Measurements from ENCODE around the gene CDH16. TPM values are rescaled to one million over a fixed set of nuclear protein-coding genes. Genes with fewer than 3 reads are reported as not detected.

CDH16 gene
- total and polyA plus RNA-seq, 2 of the 13 experiments (the other 11 are each of a cell fraction or from before 2014, with no cell fraction given), result 2.7 to 3.9 TPM

DNA sequence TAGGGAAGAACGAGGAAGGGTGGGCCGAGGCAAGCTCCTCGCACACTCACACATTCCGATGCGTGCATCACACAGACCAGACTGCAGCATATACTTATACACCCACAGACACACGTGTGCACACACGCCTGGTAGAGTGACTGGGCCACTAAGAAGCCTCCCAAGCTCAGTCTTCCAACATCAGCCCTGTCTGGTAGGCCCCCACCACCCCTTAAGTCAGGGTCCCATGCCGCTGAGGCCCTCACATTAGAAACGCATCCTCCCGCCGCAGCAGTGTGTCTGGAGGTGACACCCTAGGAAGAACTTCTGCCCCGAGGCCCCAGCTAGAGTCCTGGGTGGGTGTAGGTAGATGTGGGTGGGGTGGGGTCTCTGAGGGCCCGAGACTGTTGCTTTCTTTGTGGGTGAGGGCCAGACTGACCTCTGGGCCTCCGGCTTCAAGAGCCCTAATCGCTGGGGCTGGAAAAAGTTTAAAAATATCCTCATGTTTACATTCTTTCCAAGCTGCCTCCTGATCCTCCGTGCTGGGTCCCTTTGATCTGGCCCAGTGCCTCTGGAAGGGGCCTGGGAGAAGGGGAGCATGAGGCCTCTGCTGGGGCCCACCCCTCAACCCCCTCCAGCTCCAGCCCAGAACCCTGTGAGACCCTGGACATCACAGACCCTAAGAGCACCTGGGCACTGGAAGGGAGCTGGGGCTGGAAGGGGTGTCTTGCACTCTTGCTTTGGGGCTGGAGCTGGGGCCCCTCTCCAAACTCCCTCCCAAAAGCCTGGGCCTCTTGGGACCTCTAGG lies 13.6 kb downstream of the CDH16 start (continued):
- peak; percentile 73; the same call in 1 of the 2 replicates for TF ChIP-seq TCF7L2 (IDR thresholded peaks at IDR 0.05; ENCODE audit: low read depth, low read length)
- TF ChIP-seq IKZF5 (CRISPR knock-in tag; IDR thresholded peaks at IDR 0.05), result peak; percentile 52; the same call in 1 of the 2 replicates
- TF ChIP-seq ZNF326 (CRISPR knock-in tag; IDR thresholded peaks at IDR 0.05; ENCODE audit: borderline replicate concordance), result no peak
- TF ChIP-seq SP2 (CRISPR knock-in tag; IDR thresholded peaks at IDR 0.05), result peak; percentile 10; the same call in 1 of the 2 replicates
- no peak for TF ChIP-seq ATAD3A (CRISPR knock-in tag; IDR thresholded peaks at IDR 0.05)
- TF ChIP-seq ZNF746 (CRISPR knock-in tag; IDR thresholded peaks at IDR 0.05), result peak; percentile 95
- TF ChIP-seq CAMTA2 (CRISPR knock-in tag; IDR thresholded peaks at IDR 0.05; ENCODE audit: borderline replicate concordance), result no peak
- no peak for TF ChIP-seq ZSCAN21 (CRISPR knock-in tag; IDR thresholded peaks at IDR 0.05; ENCODE audit: borderline replicate concordance)
- peak; percentile 77; the same call in 1 of the 2 replicates for TF ChIP-seq ZBTB25 (CRISPR knock-in tag; IDR thresholded peaks at IDR 0.05)
- TF ChIP-seq ZNF441 (CRISPR knock-in tag; IDR thresholded peaks at IDR 0.05; ENCODE audit: borderline replicate concordance), result peak; percentile 55; the same call in 1 of the 2 replicates
- TF ChIP-seq NFE2L2 (IDR thresholded peaks at IDR 0.05; ENCODE audit: low read length), result no peak
- TF ChIP-seq ZNF557 (CRISPR knock-in tag; IDR thresholded peaks at IDR 0.05), result 0 out of 2 replicates have a peak, but pooled peaks have one; percentile 63
- TF ChIP-seq IRF2 (CRISPR knock-in tag; IDR thresholded peaks at IDR 0.05), result peak; percentile 59; the same call in 1 of the 2 replicates
- TF ChIP-seq ZBTB4 (CRISPR knock-in tag; IDR thresholded peaks at IDR 0.05; ENCODE audit: borderline replicate concordance), result no peak; the same call in 1 of the 2 replicates
- no peak for TF ChIP-seq ZBTB1 (CRISPR knock-in tag; IDR thresholded peaks at IDR 0.05; ENCODE audit: borderline replicate concordance)
- TF ChIP-seq BHLHE40 (IDR thresholded peaks at IDR 0.05; ENCODE audit: low read length), result 0 out of 2 replicates have a peak, but pooled peaks have one; percentile 34
- peak; percentile 74 for TF ChIP-seq HNF4A (CRISPR knock-in tag; IDR thresholded peaks at IDR 0.05)
- TF ChIP-seq TEF (CRISPR knock-in tag; IDR thresholded peaks at IDR 0.05), result no peak
- TF ChIP-seq ZMYM3 (CRISPR knock-in tag; IDR thresholded peaks at IDR 0.05), result no peak; the same call in 1 of the 2 replicates
- TF ChIP-seq ZFP37 (CRISPR knock-in tag; IDR thresholded peaks at IDR 0.05; ENCODE audit: borderline replicate concordance), result no peak
- TF ChIP-seq POGZ (CRISPR knock-in tag; IDR thresholded peaks at IDR 0.05), result no peak; the same call in 1 of the 2 replicates
- TF ChIP-seq, protein P1, sequence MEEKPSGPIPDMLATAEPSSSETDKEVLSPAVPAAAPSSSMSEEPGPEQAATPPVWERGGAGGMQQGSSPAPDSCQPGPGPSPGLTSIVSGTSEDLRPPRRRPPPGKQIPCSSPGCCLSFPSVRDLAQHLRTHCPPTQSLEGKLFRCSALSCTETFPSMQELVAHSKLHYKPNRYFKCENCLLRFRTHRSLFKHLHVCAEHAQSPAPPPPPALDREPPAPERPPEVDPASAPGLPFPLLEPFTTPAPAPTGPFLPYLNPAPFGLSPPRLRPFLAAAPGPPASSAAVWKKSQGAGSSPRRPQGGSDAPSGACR (CRISPR knock-in tag; IDR thresholded peaks at IDR 0.05), result no peak

All from HepG2 (cell line).